Upper lobe of left lung (tissue), 4 donors: ENCODE results near the gene NUDT6.
"Not testable (repeated sequence)": the region's sequence is repeated elsewhere in the genome, so short reads cannot be mapped to it uniquely, and the experiment has no call there.

Experiments used
- POLR2AphosphoS5 ChIP-seq, 2 donors: sonication (generic); formaldehyde crosslinking; IDR thresholded peaks; one replicate each; pipeline ENCODE4 v1.5.1; 2017; ENCODE audit warnings: antibody characterized with exemption in 2 of 2
- TF ChIP-seq, protein P1 (sequence below), 6 experiments: fragments of 450-650 bp in 4 of 6; fragments of 200-600 bp in 2 of 6; sonication (generic) in 2 of 6; IDR thresholded peaks; one replicate each; pipeline ENCODE4 v1.5.1; 2016 to 2019; ENCODE audit warnings: antibody characterized with exemption in 6 of 6

DNA sequence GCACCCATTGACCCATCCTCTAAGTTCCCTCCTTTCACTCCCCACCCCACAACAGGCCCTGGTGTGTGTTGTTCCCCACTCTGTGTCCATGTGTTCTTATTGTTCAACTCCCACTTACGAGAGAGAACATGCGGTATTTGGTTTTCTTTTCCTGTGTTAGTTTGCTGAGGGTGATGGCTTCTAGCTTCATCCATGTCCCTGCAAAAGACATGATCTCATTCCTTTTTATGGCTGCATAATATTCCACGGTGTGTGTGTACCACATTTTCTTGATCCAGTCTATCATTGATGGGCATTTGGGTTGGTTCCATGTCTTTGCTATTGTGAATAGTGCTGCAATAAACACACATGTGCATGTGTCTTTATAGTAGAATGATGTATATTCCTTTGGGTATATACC is 54.2 kb downstream of the NUDT6 start:
- TF ChIP-seq, protein P1, sequence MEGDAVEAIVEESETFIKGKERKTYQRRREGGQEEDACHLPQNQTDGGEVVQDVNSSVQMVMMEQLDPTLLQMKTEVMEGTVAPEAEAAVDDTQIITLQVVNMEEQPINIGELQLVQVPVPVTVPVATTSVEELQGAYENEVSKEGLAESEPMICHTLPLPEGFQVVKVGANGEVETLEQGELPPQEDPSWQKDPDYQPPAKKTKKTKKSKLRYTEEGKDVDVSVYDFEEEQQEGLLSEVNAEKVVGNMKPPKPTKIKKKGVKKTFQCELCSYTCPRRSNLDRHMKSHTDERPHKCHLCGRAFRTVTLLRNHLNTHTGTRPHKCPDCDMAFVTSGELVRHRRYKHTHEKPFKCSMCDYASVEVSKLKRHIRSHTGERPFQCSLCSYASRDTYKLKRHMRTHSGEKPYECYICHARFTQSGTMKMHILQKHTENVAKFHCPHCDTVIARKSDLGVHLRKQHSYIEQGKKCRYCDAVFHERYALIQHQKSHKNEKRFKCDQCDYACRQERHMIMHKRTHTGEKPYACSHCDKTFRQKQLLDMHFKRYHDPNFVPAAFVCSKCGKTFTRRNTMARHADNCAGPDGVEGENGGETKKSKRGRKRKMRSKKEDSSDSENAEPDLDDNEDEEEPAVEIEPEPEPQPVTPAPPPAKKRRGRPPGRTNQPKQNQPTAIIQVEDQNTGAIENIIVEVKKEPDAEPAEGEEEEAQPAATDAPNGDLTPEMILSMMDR (IDR thresholded peaks at IDR 0.05), result not testable (repeated sequence)
- TF ChIP-seq POLR2AphosphoS5 (IDR thresholded peaks at IDR 0.05), result not testable (repeated sequence)
